Esophagus muscularis mucosa (tissue), 4 donors: ENCODE results near the gene GPR65. TPM values are rescaled to one million over a fixed set of nuclear protein-coding genes. Genes with fewer than 3 reads are reported as not detected.

Experiments used
- DNase-seq: peaks from one replicate; pipeline ENCODE4 v3.0.0-alpha.2; 2017; ENCODE audit errors: extremely low spot score
- H3K27ac ChIP-seq, 4 donors: fragments of 200-600 bp; sonication (generic); replicated peaks in 1 of 4; 1 replicate in 3 of 4; 2 replicates in 1 of 4; pipeline ENCODE4 v1.5.1; 2016 to 2019; ENCODE audit warnings: mild to moderate bottlenecking in 1 of 4
- H3K27me3 ChIP-seq, 4 donors: fragments of 200-600 bp; sonication (generic); one replicate each; pipeline versions ENCODE4 v1.5.1 to v1.6.0; 2016 to 2019
- H3K36me3 ChIP-seq, 4 donors: fragments of 200-600 bp; sonication (generic); one replicate each; pipeline ENCODE4 v1.5.1; 2016 to 2019
- H3K4me1 ChIP-seq, 4 donors: fragments of 200-600 bp; sonication (generic); one replicate each; pipeline ENCODE4 v1.5.1; 2016 to 2019
- H3K4me3 ChIP-seq, 4 donors: fragments of 200-600 bp; sonication (generic); 1 replicate in 2 of 4; 2 replicates in 2 of 4; pipeline ENCODE4 v1.5.1; 2016 to 2019; ENCODE audit warnings: mild to moderate bottlenecking in 4 of 4, moderate library complexity in 1 of 4
- H3K9me3 ChIP-seq, 4 donors: fragments of 200-600 bp; sonication (generic); 1 replicate in 3 of 4; 2 replicates in 1 of 4; pipeline ENCODE4 v1.5.1; 2016 to 2019
- CTCF ChIP-seq, 3 experiments: fragments of 200-600 bp in 2 of 3; fragments of 450-650 bp in 1 of 3; sonication (generic) in 2 of 3; IDR thresholded peaks; one replicate each; pipeline ENCODE4 v1.5.1; 2017 to 2019; ENCODE audit warnings: antibody characterized with exemption in 3 of 3, mild to moderate bottlenecking in 2 of 3, moderate library complexity in 1 of 3
- EP300 ChIP-seq: sonication (generic); formaldehyde crosslinking; IDR thresholded peaks from one replicate; pipeline ENCODE4 v1.6.1; 2017; ENCODE audit warnings: antibody characterized with exemption
- POLR2A ChIP-seq: fragments of 450-650 bp; IDR thresholded peaks from one replicate; pipeline ENCODE4 v1.6.1; 2017; ENCODE audit warnings: antibody characterized with exemption, moderate library complexity, mild to moderate bottlenecking, low read depth
- POLR2AphosphoS5 ChIP-seq, 2 donors: sonication (generic); formaldehyde crosslinking; IDR thresholded peaks; one replicate each; pipeline ENCODE4 v1.6.1; 2017; ENCODE audit warnings: antibody characterized with exemption in 2 of 2
- WGBS: methylation state at CpG from one replicate; pipeline ENCODE4 v1.1.5; 2018; 5-methylcytosine and 5-hydroxymethylcytosine counted together
- intact Hi-C: fragments of 100-400 bp; cut with DNase I; formaldehyde crosslinking; loops from one replicate; pipeline ENCODE4 v1.15.1; 2023
- total RNA-seq, 4 donors: library from RNA; depleted of rRNA; stranded (reverse); fragments of >200 nt; gene quantifications; one replicate each; pipeline versions ENCODE4 v1.1.0 to v1.2.1, GENCODE V29; 2016

The GPR65 gene
- total RNA-seq, 4 donors from 2014 or later, result 0.32 to 2.5 (median 0.49) TPM

- H3K27me3 ChIP-seq, result no peaks in the 10 kb centered on the region
Observed at GRCh38 chr14:88008039-88008742, 3.3 kb downstream of the GPR65 start.

GRCh38 chr14:88009486-88009885, 4.6 kb downstream of the GPR65 start:
- Histone ChIP-seq H3K27ac (no peak overlapping the region), H3K9me3 (no peaks in the 10 kb centered on the region), H3K27me3 (no peaks in the 10 kb centered on the region), H3K4me3 (no peak overlapping the region), H3K36me3 (no peaks in the 10 kb centered on the region), H3K4me1 (peaks cover 0 to 3% (median 0%) of the 10 kb centered on the region in 4 donors)
- TF ChIP-seq POLR2AphosphoS5 (IDR thresholded peaks at IDR 0.05), result no peak
- no peak for TF ChIP-seq POLR2A
- TF ChIP-seq CTCF (IDR thresholded peaks at IDR 0.05), result no peak
- no peak for TF ChIP-seq EP300
- intact Hi-C loops, result no loop called here
- DNase-seq, result no peak
- 77% methylated on average over 1 of the region's 1 CpG for WGBS

More at GRCh38 chr14:88008039-88008742, 3.3 kb downstream of the GPR65 start:
- Histone ChIP-seq H3K9me3 (no peaks in the 10 kb centered on the region), H3K4me3 (no peak overlapping the region), H3K36me3 (no peaks in the 10 kb centered on the region), H3K4me1 (no peaks in the 10 kb centered on the region), H3K27ac (no peak overlapping the region)
- WGBS, result 95% methylated on average over 2 of the region's 2 CpGs
- no peak for DNase-seq
- TF ChIP-seq CTCF (IDR thresholded peaks at IDR 0.05) (no peak), POLR2A (no peak), EP300 (no peak), POLR2AphosphoS5 (IDR thresholded peaks at IDR 0.05) (no peak)
- intact Hi-C loops, result no loop called here

- DNase-seq, result no peak
- TF ChIP-seq CTCF (IDR thresholded peaks at IDR 0.05), result no peak
- no peak for TF ChIP-seq EP300
- no peak for TF ChIP-seq POLR2A
- no peak for TF ChIP-seq POLR2AphosphoS5 (IDR thresholded peaks at IDR 0.05)
- intact Hi-C loops, result no loop called here
Observed at GRCh38 chr14:88010331-88010730, 5.4 kb downstream of the GPR65 start.

DNA sequence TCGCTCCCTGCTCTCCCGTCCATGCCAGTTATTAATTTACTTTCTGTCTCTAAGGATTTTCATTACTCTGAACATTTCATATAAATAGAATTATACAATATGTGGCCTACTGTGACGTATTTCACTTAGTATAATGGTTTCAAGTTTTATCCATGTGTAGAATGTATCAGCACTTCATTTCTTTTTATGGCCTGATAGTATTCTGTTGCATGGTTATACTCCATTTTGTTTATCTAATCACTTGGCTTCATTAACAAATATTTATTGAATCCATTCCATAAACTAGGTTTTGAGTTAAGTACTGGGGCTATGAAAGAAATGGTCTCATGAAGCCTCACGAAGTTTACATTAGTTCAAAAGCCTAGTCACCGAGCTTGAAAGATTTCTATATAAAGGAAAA, 7.6 kb downstream of the GPR65 start:
- DNase-seq, result no peak
- peaks cover 0 to 3% (median 0%) of the 10 kb centered on the region in 4 donors for H3K4me1 ChIP-seq
- no peak for TF ChIP-seq CTCF (IDR thresholded peaks at IDR 0.05)
- TF ChIP-seq POLR2AphosphoS5 (IDR thresholded peaks at IDR 0.05), result no peak
- TF ChIP-seq POLR2A, result no peak
- TF ChIP-seq EP300, result no peak
- no peaks in the 10 kb centered on the region for H3K36me3 ChIP-seq
- H3K27ac ChIP-seq, result no peak overlapping the region
- H3K4me3 ChIP-seq, result no peak overlapping the region
- intact Hi-C loops, result no loop called here
- H3K9me3 ChIP-seq, result no peaks in the 10 kb centered on the region
- peaks cover 0 to 3% (median 0%) of the 10 kb centered on the region in 4 donors for H3K27me3 ChIP-seq
- 66% methylated on average over 5 of the region's 5 CpGs for WGBS

More at GRCh38 chr14:88010331-88010730, 5.4 kb downstream of the GPR65 start:
- H3K4me1 ChIP-seq, result peaks cover 0 to 3% (median 0%) of the 10 kb centered on the region in 4 donors
- H3K4me3 ChIP-seq, result no peak overlapping the region
- H3K9me3 ChIP-seq, result no peaks in the 10 kb centered on the region
- H3K27me3 ChIP-seq, result no peaks in the 10 kb centered on the region
- H3K27ac ChIP-seq, result no peak overlapping the region
- WGBS, result 62% methylated on average over 2 of the region's 2 CpGs
- no peaks in the 10 kb centered on the region for H3K36me3 ChIP-seq
